Spleen (tissue), 11 donors: Measurements from ENCODE around the gene EPHA8. TPM values are rescaled to one million over a fixed set of nuclear protein-coding genes. Genes with fewer than 3 reads are reported as not detected.

Source experiments
- DNase-seq: peaks from one replicate; pipeline ENCODE4 v3.0.0-alpha.2; 2020
- H3K27ac ChIP-seq, 8 donors: fragments of 200-600 bp; sonication (generic) in 7 of 8; 1 replicate in 4 of 8; 2 replicates in 4 of 8; pipeline versions ENCODE4 v1.5.0 to v1.8.0; 2016 to 2021; ENCODE audit warnings: inconsistent platforms in 4 of 8, mild to moderate bottlenecking in 4 of 8, moderate library complexity in 1 of 8
- H3K27me3 ChIP-seq, 7 donors: fragments of 200-600 bp; sonication (generic) in 6 of 7; replicated peaks in 1 of 7; 1 replicate in 4 of 7; 2 replicates in 3 of 7; pipeline versions ENCODE4 v1.5.0 to v1.8.0; 2016 to 2021; ENCODE audit warnings: inconsistent platforms in 3 of 7, mild to moderate bottlenecking in 1 of 7
- H3K36me3 ChIP-seq, 6 donors: fragments of 200-600 bp; sonication (generic) in 5 of 6; 1 replicate in 4 of 6; 2 replicates in 2 of 6; pipeline versions ENCODE4 v1.5.0 to v1.8.0; 2016 to 2021; ENCODE audit warnings: inconsistent platforms in 2 of 6
- H3K4me1 ChIP-seq, 6 donors: fragments of 200-600 bp; sonication (generic) in 5 of 6; 1 replicate in 3 of 6; 2 replicates in 3 of 6; pipeline versions ENCODE4 v1.5.0 to v1.8.0; 2016 to 2021; ENCODE audit warnings: inconsistent platforms in 3 of 6
- H3K4me3 ChIP-seq, 8 donors: fragments of 200-600 bp; sonication (generic) in 7 of 8; 1 replicate in 4 of 8; 2 replicates in 4 of 8; pipeline versions ENCODE4 v1.5.0 to v1.8.0; 2016 to 2021; ENCODE audit warnings: inconsistent platforms in 4 of 8, mild to moderate bottlenecking in 4 of 8, moderate library complexity in 2 of 8
- H3K9me3 ChIP-seq, 8 donors: fragments of 200-600 bp; sonication (generic) in 7 of 8; 1 replicate in 4 of 8; 2 replicates in 4 of 8; pipeline versions ENCODE4 v1.5.0 to v1.8.0; 2016 to 2021; ENCODE audit warnings: inconsistent platforms in 4 of 8
- POLR2A ChIP-seq, 3 donors: fragments of 450-650 bp; IDR thresholded peaks; one replicate each; pipeline ENCODE4 v1.5.1; 2017; ENCODE audit warnings: antibody characterized with exemption in 3 of 3, mild to moderate bottlenecking in 1 of 3
- POLR2AphosphoS5 ChIP-seq, 3 donors: sonication (generic); formaldehyde crosslinking; IDR thresholded peaks; one replicate each; pipeline ENCODE4 v1.5.1; 2017; ENCODE audit warnings: antibody characterized with exemption in 3 of 3
- WGBS, 5 donors: extraction: QIAGEN DNeasy Blood & Tissue Kit in 3 of 5; methylation state at CpG; one replicate each; pipeline versions ENCODE4 v1.1.5 to v1.1.7; 2013 to 2018; 5-methylcytosine and 5-hydroxymethylcytosine counted together
- intact Hi-C: fragments of 100-400 bp; cut with DNase I; formaldehyde crosslinking; loops from one replicate; pipeline ENCODE4 v1.15.0; 2023; ENCODE audit warnings: low total_unique reads
- polyA plus RNA-seq, 3 donors: library from polyadenylated mRNA; stranded (reverse); fragments of 200-250 nt; gene quantifications; one replicate each; pipeline ENCODE4 v1.2.1, GENCODE V29; 2013
- total RNA-seq, 7 donors: library from RNA; depleted of rRNA in 3 of 7; stranded (reverse); fragments of >200 nt in 3 of 7; fragmentation: NEBNext Ultra II Directional in 4 of 7; extraction: Animal tissue kit (Norgen Biotek cat#: 25700) in 4 of 7; gene quantifications; one replicate each; pipeline versions ENCODE4 v1.1.0 to v1.2.1, GENCODE V29; 2016 to 2021
- TF ChIP-seq, protein P1 (sequence below), 11 experiments: fragments of 200-600 bp in 7 of 11; fragments of 450-650 bp in 4 of 11; sonication (generic) in 4 of 11; IDR thresholded peaks in 8 of 11; conservative IDR thresholded peaks in 3 of 11; 1 replicate in 7 of 11; 2 replicates in 4 of 11; pipeline versions ENCODE4 v1.4.0 to v1.8.0; 2016 to 2021; ENCODE audit warnings: antibody characterized with exemption in 11 of 11, inconsistent platforms in 4 of 11, mild to moderate bottlenecking in 1 of 11
- donor health status: healthy with polysubstance abuse.
- donor health status: DM: no; HTN: no; CAD: no; lungs with moderate emphysema.
- donor health status: DM: no; HTN: no; CAD: no.
- donor health status: Bipolar disorder and iron deficiency.
- donor health status: healthy.
- donor health status: DM: no; HTN: no; CAD: no.
- donor health status: DM: yes; HTN: yes; CAD: no.

Gene EPHA8
- total and polyA plus RNA-seq, 10 donors, result 0.30 to 9.2 (median 4.9) TPM

DNA sequence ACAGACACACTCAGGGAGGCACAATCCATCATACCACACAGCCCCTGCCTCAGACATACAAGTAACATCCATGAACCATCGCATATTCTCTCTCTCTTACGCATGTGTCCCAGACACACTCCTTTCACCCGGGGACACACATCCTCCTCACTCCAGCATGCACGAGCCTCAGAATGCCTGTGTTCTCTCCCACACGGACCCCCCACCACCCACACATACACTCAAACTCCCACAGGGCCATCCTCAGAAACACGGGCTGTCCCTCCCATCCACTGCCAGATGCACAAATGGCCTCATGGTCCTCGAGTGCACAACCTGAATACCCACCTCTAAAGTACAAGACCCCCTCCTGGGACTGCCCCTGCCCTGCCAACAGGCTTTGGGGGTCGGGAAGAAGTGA lies 78.0 kb downstream of the EPHA8 start:
- Histone ChIP-seq H3K4me1 (peaks cover 0 to 46% (median 9%) of the 10 kb centered on the region in 6 donors), H3K27me3 (peaks cover 0 to 52% (median 6%) of the 10 kb centered on the region in 7 donors), H3K9me3 (no peaks in the 10 kb centered on the region), H3K36me3 (peaks cover 0 to 13% (median 0%) of the 10 kb centered on the region in 6 donors), H3K27ac (peak overlapping the region in 3 of 8 donors; percentile 53 to 73 (median 58)), H3K4me3 (peak overlapping the region in 1 of 8 donors; percentile 10)
- TF ChIP-seq POLR2A (IDR thresholded peaks at IDR 0.05), result no peak
- TF ChIP-seq POLR2AphosphoS5 (IDR thresholded peaks at IDR 0.05), result no peak
- TF ChIP-seq, protein P1, sequence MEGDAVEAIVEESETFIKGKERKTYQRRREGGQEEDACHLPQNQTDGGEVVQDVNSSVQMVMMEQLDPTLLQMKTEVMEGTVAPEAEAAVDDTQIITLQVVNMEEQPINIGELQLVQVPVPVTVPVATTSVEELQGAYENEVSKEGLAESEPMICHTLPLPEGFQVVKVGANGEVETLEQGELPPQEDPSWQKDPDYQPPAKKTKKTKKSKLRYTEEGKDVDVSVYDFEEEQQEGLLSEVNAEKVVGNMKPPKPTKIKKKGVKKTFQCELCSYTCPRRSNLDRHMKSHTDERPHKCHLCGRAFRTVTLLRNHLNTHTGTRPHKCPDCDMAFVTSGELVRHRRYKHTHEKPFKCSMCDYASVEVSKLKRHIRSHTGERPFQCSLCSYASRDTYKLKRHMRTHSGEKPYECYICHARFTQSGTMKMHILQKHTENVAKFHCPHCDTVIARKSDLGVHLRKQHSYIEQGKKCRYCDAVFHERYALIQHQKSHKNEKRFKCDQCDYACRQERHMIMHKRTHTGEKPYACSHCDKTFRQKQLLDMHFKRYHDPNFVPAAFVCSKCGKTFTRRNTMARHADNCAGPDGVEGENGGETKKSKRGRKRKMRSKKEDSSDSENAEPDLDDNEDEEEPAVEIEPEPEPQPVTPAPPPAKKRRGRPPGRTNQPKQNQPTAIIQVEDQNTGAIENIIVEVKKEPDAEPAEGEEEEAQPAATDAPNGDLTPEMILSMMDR (IDR thresholded peaks at IDR 0.05 in 8 of 11, conservative IDR thresholded peaks at IDR 0.05 in 3 of 11), result no peak
- 56 to 73% (median 62%) methylated on average over 8 of the region's 8 CpGs for WGBS, 5 donors
- intact Hi-C loops, result loop anchor here (5.0 kb wide), 2 partner anchors 219 to 509 kb away; no protein-coding TSS in a partner anchor
- DNase-seq, result no peak

DNA sequence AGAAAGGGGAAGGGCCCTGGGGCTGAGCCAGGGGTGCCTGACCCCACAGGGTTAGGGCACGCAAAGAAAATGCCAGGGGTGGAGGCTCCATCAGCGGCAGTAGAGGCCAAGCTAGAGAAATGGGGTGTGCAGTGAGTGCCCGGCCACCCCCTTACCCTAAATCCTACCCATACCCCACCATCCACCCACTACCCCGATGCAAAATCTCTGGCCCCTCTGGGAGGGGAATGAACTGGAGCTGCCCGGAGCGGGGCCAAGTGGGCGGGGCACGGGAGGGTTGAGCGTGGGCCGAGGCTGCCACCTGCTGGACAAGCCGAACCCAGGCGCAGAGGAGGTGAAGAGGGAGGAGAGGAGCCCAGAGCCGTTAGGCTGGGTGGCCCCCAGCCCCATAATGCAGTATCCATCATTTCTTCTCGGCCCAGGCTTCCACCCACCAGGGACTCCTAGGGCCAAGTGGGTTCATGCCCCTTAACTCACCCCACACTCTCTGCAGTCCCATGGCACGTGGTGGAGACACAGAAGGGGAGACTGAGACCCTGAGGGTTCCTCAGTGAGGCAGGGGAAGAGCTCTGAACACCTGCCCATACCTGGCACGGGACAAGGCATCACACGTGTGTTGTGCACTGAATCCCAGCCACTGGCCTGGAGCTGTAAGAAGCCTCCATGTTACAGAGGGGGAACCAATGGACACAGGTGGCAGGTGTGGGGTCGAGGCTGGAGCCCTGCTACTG lies 78.8 kb downstream of the EPHA8 start:
- 10 to 15% (median 11%) methylated on average over 18 of the region's 18 CpGs for WGBS, 5 donors
- Histone ChIP-seq H3K4me3 (peak overlapping the region in 1 of 8 donors; percentile 10), H3K4me1 (peaks cover 0 to 45% (median 9%) of the 10 kb centered on the region in 6 donors), H3K27me3 (peaks cover 0 to 55% (median 6%) of the 10 kb centered on the region in 7 donors), H3K36me3 (peaks cover 0 to 17% (median 0%) of the 10 kb centered on the region in 6 donors), H3K27ac (peak overlapping the region in 5 of 8 donors; percentile 18 to 73 (median 54)), H3K9me3 (no peaks in the 10 kb centered on the region)
- DNase-seq, result peak; percentile 91
- TF ChIP-seq, protein P1 (IDR thresholded peaks at IDR 0.05 in 8 of 11, conservative IDR thresholded peaks at IDR 0.05 in 3 of 11), result peak; percentile 47 to 95 (median 91)
- peak; percentile 65 to 82 (median 71) for TF ChIP-seq POLR2AphosphoS5 (IDR thresholded peaks at IDR 0.05)
- no peak for TF ChIP-seq POLR2A (IDR thresholded peaks at IDR 0.05)
- intact Hi-C loops, result loop anchor here (5.0 kb wide), 2 partner anchors 220 to 510 kb away; no protein-coding TSS in a partner anchor

DNA sequence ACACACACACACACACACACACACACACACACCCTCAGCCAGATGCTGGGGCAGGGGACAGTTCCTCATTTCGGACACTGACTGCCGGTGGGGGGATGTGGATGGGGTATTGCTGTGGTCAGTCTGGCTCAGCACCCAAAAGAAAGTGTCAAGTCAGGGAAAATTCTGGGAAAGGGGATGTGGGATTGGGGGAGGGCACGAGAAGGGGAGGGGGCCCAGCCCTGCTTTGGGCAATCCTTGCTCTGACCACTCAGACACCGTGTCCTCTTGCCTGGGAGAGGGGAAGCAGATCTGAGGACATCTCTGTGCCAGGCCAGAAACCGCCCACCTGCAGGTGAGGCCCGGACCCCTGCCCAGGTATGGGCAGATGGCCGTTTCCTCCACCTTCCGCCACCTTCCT lies 80.1 kb downstream of the EPHA8 start, which contains the start of gene C1QC:
TSS of gene C1QC (plus strand) at position 253 of the 400 bp plus-strand sequence. CDS start 391 bp downstream, outside the sequence.
- WGBS, 5 donors, result 44 to 68% (median 55%) methylated on average over 8 of the region's 8 CpGs
- no peaks in the 10 kb centered on the region for H3K9me3 ChIP-seq
- peaks cover 0 to 24% (median 0%) of the 10 kb centered on the region in 6 donors for H3K36me3 ChIP-seq
- intact Hi-C loops, result loop anchor here (5.0 kb wide), 2 partner anchors 221 to 511 kb away; no protein-coding TSS in a partner anchor
- peaks cover 0 to 38% (median 9%) of the 10 kb centered on the region in 6 donors for H3K4me1 ChIP-seq
- peak within 1 kb of the TSS in 5 of 8 donors; percentile 18 to 65 (median 32) for H3K4me3 ChIP-seq
- H3K27me3 ChIP-seq, result peaks cover 0 to 57% (median 6%) of the 10 kb centered on the region in 7 donors
- DNase-seq, result no peak
- peak within 1 kb of the TSS in 6 of 8 donors; percentile 20 to 80 (median 72) for H3K27ac ChIP-seq
- TF ChIP-seq, protein P1 (IDR thresholded peaks at IDR 0.05 in 8 of 11, conservative IDR thresholded peaks at IDR 0.05 in 3 of 11), result no peak
- TF ChIP-seq POLR2AphosphoS5 (IDR thresholded peaks at IDR 0.05), result peak; percentile 70 to 76 (median 75)
- peak in 1 of 3 donors; percentile 4 for TF ChIP-seq POLR2A (IDR thresholded peaks at IDR 0.05)
